PC-3 (cell line): ENCODE data around the gene CMTM8. TPM values are rescaled to one million over a fixed set of nuclear protein-coding genes. Genes with fewer than 3 reads are reported as not detected.
A peak's percentile ranks its signal among the peaks of the same experiment; 100 is the strongest.

Experiments
- ATAC-seq: fragments of 200-7000 bp; cut with Tn5 transposase; 2 replicates; pipeline ENCODE4 v1.9.1; 2020; ENCODE audit warnings: mild to moderate bottlenecking, moderate library complexity
- BruUV-seq: library from RNA; stranded (reverse); fragments of 400-500 nt; replicated peaks from 2 replicates; lab custom pipeline; 2021; lab: Mats Ljungman, UMichigan
- CTCF ChIA-PET: fragments of 300-600 bp; sonication (Branson Sonifier 250); formaldehyde crosslinking; loops from one replicate; lab custom pipeline; 2022; ENCODE audit warnings: antibody characterized with exemption; lab: Charles Lee
- POLR2A ChIA-PET: fragments of 300-600 bp; sonication (Branson Sonifier 250); formaldehyde crosslinking; loops from one replicate; lab custom pipeline; 2022; ENCODE audit warnings: antibody characterized with exemption; ENCODE audit not compliant: unreplicated experiment; lab: Charles Lee
- DNase-seq: peaks from one replicate; pipeline ENCODE4 v3.0.0-alpha.2; 2015
- H2AFZ ChIP-seq: fragments of 300-600 bp; sonication (generic); 2 replicates; pipeline ENCODE4 v1.6.0; 2016; ENCODE audit warnings: antibody characterized with exemption, low read length
- H3F3A ChIP-seq: fragments of 300-600 bp; sonication (generic); one replicate; pipeline ENCODE4 v1.6.0; 2017; ENCODE audit warnings: antibody characterized with exemption, low read length, control low read depth, mild to moderate bottlenecking; ENCODE audit not compliant: unreplicated experiment
- H3K27ac ChIP-seq: fragments of 300-600 bp; sonication (generic); 2 replicates; pipeline ENCODE4 v1.5.1; 2016; ENCODE audit warnings: mild to moderate bottlenecking, low read length
- H3K27me3 ChIP-seq: fragments of 300-600 bp; sonication (generic); 2 replicates; pipeline ENCODE4 v1.6.1; 2016; ENCODE audit warnings: low read length, mixed read lengths
- H3K36me3 ChIP-seq: fragments of 300-600 bp; sonication (generic); 2 replicates; pipeline ENCODE4 v1.6.1; 2016; ENCODE audit warnings: low read depth, mixed run types, low read length, mixed read lengths
- H3K4me1 ChIP-seq: fragments of 300-600 bp; sonication (generic); 2 replicates; pipeline ENCODE4 v1.5.1; 2016; ENCODE audit warnings: low read length; ENCODE audit not compliant: insufficient read depth
- H3K4me2 ChIP-seq: fragments of 300-600 bp; sonication (generic); 2 replicates; pipeline ENCODE4 v1.6.0; 2016; ENCODE audit warnings: low read length
- H3K4me3 ChIP-seq: fragments of 300-600 bp; sonication (generic); 2 replicates; pipeline ENCODE4 v1.5.1; 2016; ENCODE audit warnings: mild to moderate bottlenecking, low read length, mixed read lengths
- H3K79me2 ChIP-seq: fragments of 300-600 bp; sonication (generic); 2 replicates; pipeline ENCODE4 v1.6.1; 2017; ENCODE audit warnings: low read length, mixed read lengths
- H3K9ac ChIP-seq: fragments of 300-600 bp; sonication (generic); 2 replicates; pipeline ENCODE4 v1.6.0; 2016; ENCODE audit warnings: mild to moderate bottlenecking, low read length
- H3K9me2 ChIP-seq: fragments of 300-600 bp; sonication (generic); replicated peaks from 2 replicates; pipeline ENCODE4 v1.6.1; 2016; ENCODE audit warnings: mixed run types, low read length, mixed read lengths
- H3K9me3 ChIP-seq: fragments of 300-600 bp; sonication (generic); 2 replicates; pipeline ENCODE4 v1.6.1; 2016; ENCODE audit warnings: low read length, mixed read lengths
- H4K20me1 ChIP-seq: fragments of 300-600 bp; sonication (generic); 2 replicates; pipeline ENCODE4 v1.6.1; 2016; ENCODE audit warnings: low read length, mixed read lengths
- CTCF ChIP-seq: fragments of 300-600 bp; sonication (generic); conservative IDR thresholded peaks from 2 replicates; pipeline ENCODE4 v1.5.1; 2017; ENCODE audit warnings: antibody characterized with exemption, low read depth, mild to moderate bottlenecking, low read length
- EZH2 ChIP-seq: fragments of 300-600 bp; sonication (generic); IDR thresholded peaks from one replicate; pipeline ENCODE4 v1.6.1; 2017; ENCODE audit warnings: antibody characterized with exemption, mild to moderate bottlenecking, low read length; ENCODE audit not compliant: unreplicated experiment
- EZH2phosphoT487 ChIP-seq: fragments of 300-600 bp; sonication (generic); IDR thresholded peaks from 2 replicates; pipeline ENCODE4 v1.6.1; 2018; ENCODE audit warnings: mild to moderate bottlenecking, antibody characterized with exemption, low read length, borderline replicate concordance
- intact Hi-C: fragments of 100-400 bp; cut with micrococcal nuclease; formaldehyde crosslinking; loops from 2 replicates; pipeline ENCODE4 v1.9.0; 2023
- total RNA-seq: library from RNA; depleted of rRNA; stranded (reverse); fragments of >200 nt; gene quantifications from 2 replicates; pipeline ENCODE4 v1.2.3, GENCODE V29; 2014

Gene CMTM8
- total RNA-seq, 1 experiment from 2014 or later, result 5.2 TPM

GRCh38 chr3:32220006-32220405 lies 18.5 kb upstream of the CMTM8 start:
- H3F3A ChIP-seq, result no peaks in the 10 kb centered on the region
- ChIA-PET POLR2A (no interaction called here), CTCF (no interaction called here)
- H4K20me1 ChIP-seq, result no peaks in the 10 kb centered on the region
- H2AFZ ChIP-seq, result no peak overlapping the region
- no peaks in the 10 kb centered on the region for H3K9me3 ChIP-seq
- H3K79me2 ChIP-seq, result no peaks in the 10 kb centered on the region
- H3K4me3 ChIP-seq, result no peak overlapping the region
- 0 out of 2 replicates have a peak, but pooled peaks cover 4% of the 10 kb centered on the region for H3K9me2 ChIP-seq
- no peak overlapping the region for H3K4me2 ChIP-seq
- H3K27me3 ChIP-seq, result no peaks in the 10 kb centered on the region
- intact Hi-C loops, result no loop called here
- no peak for TF ChIP-seq EZH2
- TF ChIP-seq CTCF, result no peak
- no peak for TF ChIP-seq EZH2phosphoT487
- H3K27ac ChIP-seq, result no peak overlapping the region
- DNase-seq (peak; percentile 31), ATAC-seq (no peak)
- BruUV-seq, result no TSS peak
- H3K4me1 ChIP-seq, result no peaks in the 10 kb centered on the region
- H3K36me3 ChIP-seq, result no peaks in the 10 kb centered on the region
- H3K9ac ChIP-seq, result no peak overlapping the region

GRCh38 chr3:32222950-32223349 lies 15.5 kb upstream of the CMTM8 start:
- CTCF ChIA-PET, result no interaction called here
- 0 out of 2 replicates have a peak, but pooled peaks cover 4% of the 10 kb centered on the region for H3K9me2 ChIP-seq
- ATAC-seq (no peak), DNase-seq (no peak)
- no peaks in the 10 kb centered on the region for H3K27me3 ChIP-seq
- peaks cover 7% of the 10 kb centered on the region for H3F3A ChIP-seq
- no peaks in the 10 kb centered on the region for H4K20me1 ChIP-seq
- H3K4me2 ChIP-seq, result no peak overlapping the region
- H3K9me3 ChIP-seq, result no peaks in the 10 kb centered on the region
- H3K4me1 ChIP-seq, result peaks cover 19% of the 10 kb centered on the region
- H3K4me3 ChIP-seq, result no peak overlapping the region
- no peak overlapping the region for H2AFZ ChIP-seq
- BruUV-seq, result no TSS peak
- POLR2A ChIA-PET, result no interaction called here
- intact Hi-C loops, result no loop called here
- no peaks in the 10 kb centered on the region for H3K36me3 ChIP-seq
- no peak overlapping the region for H3K9ac ChIP-seq
- H3K79me2 ChIP-seq, result no peaks in the 10 kb centered on the region
- no peak for TF ChIP-seq EZH2phosphoT487
- TF ChIP-seq EZH2, result no peak
- TF ChIP-seq CTCF, result no peak
- no peak overlapping the region for H3K27ac ChIP-seq

GRCh38 chr3:32224016-32224516 lies 14.4 kb upstream of the CMTM8 start:
- TF ChIP-seq CTCF, result no peak
- TF ChIP-seq EZH2phosphoT487, result no peak
- TF ChIP-seq EZH2, result no peak
- no TSS peak for BruUV-seq
- Histone ChIP-seq H3K4me3 (no peak overlapping the region), H4K20me1 (no peaks in the 10 kb centered on the region), H3K27ac (no peak overlapping the region), H3K4me2 (no peak overlapping the region), H3K36me3 (no peaks in the 10 kb centered on the region), H2AFZ (no peak overlapping the region), H3K27me3 (no peaks in the 10 kb centered on the region), H3K9me2 (0 out of 2 replicates have a peak, but pooled peaks cover 4% of the 10 kb centered on the region), H3F3A (peaks cover 7% of the 10 kb centered on the region), H3K4me1 (peaks cover 19% of the 10 kb centered on the region), H3K9ac (no peak overlapping the region), H3K79me2 (no peaks in the 10 kb centered on the region), H3K9me3 (no peaks in the 10 kb centered on the region)
- intact Hi-C loops, result no loop called here
- POLR2A ChIA-PET, result no interaction called here
- no peak for DNase-seq
- CTCF ChIA-PET, result no interaction called here
- ATAC-seq, result no peak
